ENCODE data around the gene ESPNL.
"Not testable (repeated sequence)": the region's sequence is repeated elsewhere in the genome, so short reads cannot be mapped to it uniquely, and the experiment has no call there.

The ESPNL gene

DNA sequence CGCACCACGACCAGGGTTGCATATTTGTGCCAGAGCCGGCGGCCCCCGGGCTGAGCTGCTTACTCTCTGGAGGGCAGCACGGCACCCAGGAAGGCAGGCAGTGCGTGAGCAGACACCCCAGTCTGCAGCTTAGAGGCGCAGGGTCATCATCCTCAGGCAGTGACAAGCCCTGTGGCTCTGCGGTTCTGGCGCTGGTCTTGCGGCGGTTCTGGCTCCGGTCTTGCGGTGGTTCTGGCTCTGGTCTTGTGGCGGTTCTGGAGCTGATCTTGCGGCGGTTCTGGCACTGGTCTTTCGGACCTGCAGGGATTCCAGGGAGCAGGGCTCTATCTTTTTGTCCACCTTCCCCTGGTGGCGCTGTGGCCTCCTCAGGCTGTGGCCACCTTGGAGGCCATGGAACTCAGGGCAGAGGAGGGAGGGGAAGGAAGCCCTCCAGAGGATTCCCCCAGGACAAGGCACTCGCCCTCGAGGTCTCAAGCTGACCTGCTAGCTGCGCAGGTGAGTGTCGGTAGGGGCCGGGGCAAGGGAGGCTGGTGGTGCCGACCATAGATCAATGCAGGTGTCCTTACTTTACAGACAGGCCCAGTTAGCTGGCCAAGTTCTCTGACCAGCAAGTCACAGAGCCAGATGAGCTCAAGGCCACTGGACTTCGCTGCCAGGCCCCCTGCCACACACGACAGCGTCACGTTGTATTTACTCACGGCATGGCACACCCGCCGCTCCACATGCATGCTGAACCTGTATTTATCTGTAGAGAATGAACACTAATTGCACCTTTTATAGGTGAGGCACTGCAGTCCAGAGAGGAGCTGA lies 14.9 kb downstream of the ESPNL start:
- no peak overlapping the region for H3K27ac ChIP-seq
- no peak overlapping the region for H3K4me3 ChIP-seq (ENCODE audit: low read depth, low read length)
- in situ Hi-C loops (cut with HindIII; ENCODE audit: low pct_ligation_motif_present, low sequenced_read_pairs) = no loop called here
- H3K36me3 ChIP-seq (replicated peaks) = no peaks in the 10 kb centered on the region
- peaks cover 6% of the 10 kb centered on the region for H3K27me3 ChIP-seq (replicated peaks)
- TF ChIP-seq CTCF (IDR thresholded peaks at IDR 0.05; ENCODE audit: low read depth, low read length, missing control alignments) = no peak
- no peak for DNase-seq

DNA sequence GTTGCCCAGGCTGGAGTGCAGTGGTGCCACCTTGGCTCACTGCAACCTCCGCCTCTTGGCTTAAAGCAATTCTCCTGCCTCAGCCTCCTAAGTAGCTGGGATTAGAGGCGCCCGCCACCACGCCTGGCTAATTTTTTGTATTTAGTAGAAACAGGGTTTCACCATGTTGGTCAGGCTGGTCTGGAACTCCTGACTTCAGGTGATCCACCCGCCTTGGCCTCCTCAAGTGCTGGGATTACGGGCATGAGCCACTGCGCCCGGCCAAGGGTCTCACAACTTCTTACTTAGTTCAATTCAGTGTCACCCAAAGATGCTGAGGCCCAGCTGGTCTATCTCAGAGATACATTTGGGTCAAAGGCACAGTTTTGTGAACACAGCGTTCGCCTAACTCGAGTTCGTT lies 15.6 kb downstream of the ESPNL start:
- H3K36me3 ChIP-seq (replicated peaks); H3K27me3 ChIP-seq (replicated peaks); H3K4me3 ChIP-seq (ENCODE audit: low read depth, low read length); DNase-seq; in situ Hi-C loops (cut with HindIII; ENCODE audit: low pct_ligation_motif_present, low sequenced_read_pairs); H3K27ac ChIP-seq: not testable (repeated sequence)

- in situ Hi-C loops (cut with HindIII; ENCODE audit: low pct_ligation_motif_present, low sequenced_read_pairs) = no loop called here
- no peaks in the 10 kb centered on the region for H3K36me3 ChIP-seq (replicated peaks)
- no peak for TF ChIP-seq CTCF (IDR thresholded peaks at IDR 0.05; ENCODE audit: low read depth, low read length, missing control alignments)
- H3K27ac ChIP-seq = no peak overlapping the region
- H3K27me3 ChIP-seq (replicated peaks) = peaks cover 6% of the 10 kb centered on the region
- H3K4me3 ChIP-seq (ENCODE audit: low read depth, low read length) = no peak overlapping the region
- no peak for DNase-seq
Observed at GRCh38 chr2:238116298-238117198, 16.4 kb downstream of the ESPNL start.

GRCh38 chr2:238117199-238118154 lies 17.3 kb downstream of the ESPNL start:
- in situ Hi-C loops (cut with HindIII; ENCODE audit: low pct_ligation_motif_present, low sequenced_read_pairs) = no loop called here
- H3K27ac ChIP-seq = no peak overlapping the region
- no peak overlapping the region for H3K4me3 ChIP-seq (ENCODE audit: low read depth, low read length)
- H3K27me3 ChIP-seq (replicated peaks) = peaks cover 6% of the 10 kb centered on the region
- TF ChIP-seq CTCF (IDR thresholded peaks at IDR 0.05; ENCODE audit: low read depth, low read length, missing control alignments) = no peak
- no peak for DNase-seq
- H3K36me3 ChIP-seq (replicated peaks) = no peaks in the 10 kb centered on the region

- Histone ChIP-seq H3K27ac (no peak overlapping the region), H3K27me3 (replicated peaks) (peaks cover 6% of the 10 kb centered on the region), H3K36me3 (replicated peaks) (no peaks in the 10 kb centered on the region), H3K4me3 (ENCODE audit: low read depth, low read length) (no peak overlapping the region)
- TF ChIP-seq CTCF (IDR thresholded peaks at IDR 0.05; ENCODE audit: low read depth, low read length, missing control alignments) = no peak
- DNase-seq = no peak
- in situ Hi-C loops (cut with HindIII; ENCODE audit: low pct_ligation_motif_present, low sequenced_read_pairs) = no loop called here
Observed at GRCh38 chr2:238119756-238120462, 19.8 kb downstream of the ESPNL start.

All from brain microvascular endothelial cell (primary cell).